Measurements from ENCODE around the gene HDDC3. TPM values are rescaled to one million over a fixed set of nuclear protein-coding genes. Genes with fewer than 3 reads are reported as not detected.

Gene HDDC3
- total RNA-seq, 1 experiment from 2014 or later: 51.9 TPM

DNA sequence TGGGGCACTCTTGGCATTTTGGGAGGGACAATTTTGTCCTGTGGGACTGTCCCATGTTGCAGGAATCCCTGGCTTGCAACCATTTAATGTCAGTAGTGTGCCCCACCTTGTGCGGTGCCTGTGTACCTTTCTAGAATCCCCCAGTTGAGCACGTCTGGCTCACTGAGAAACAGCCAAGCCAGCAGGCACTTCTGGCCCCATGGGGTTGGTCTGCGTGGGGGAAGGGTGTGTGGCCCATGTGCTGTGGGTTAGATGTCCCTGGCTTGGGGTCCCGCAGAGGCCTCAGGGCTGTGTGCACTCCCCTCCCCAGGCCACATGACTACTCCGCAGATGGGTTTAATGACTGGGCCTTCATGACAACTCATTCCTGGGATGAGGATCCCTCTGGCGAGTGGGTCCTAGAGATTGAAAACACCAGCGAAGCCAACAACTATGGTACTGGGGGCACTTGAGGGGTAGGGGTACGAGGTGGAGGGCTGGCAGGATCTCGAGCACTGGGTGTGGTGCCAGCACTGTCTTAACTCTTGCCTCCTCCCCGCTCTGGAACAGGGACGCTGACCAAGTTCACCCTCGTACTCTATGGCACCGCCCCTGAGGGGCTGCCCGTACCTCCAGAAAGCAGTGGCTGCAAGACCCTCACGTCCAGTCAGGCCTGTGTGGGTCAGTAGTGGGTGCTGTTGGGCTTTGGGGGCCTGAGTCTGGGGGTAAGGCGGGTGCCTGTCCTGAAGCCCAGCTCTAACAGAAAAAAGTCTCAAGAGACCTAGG, 51.8 kb downstream of the HDDC3 start:
- DNase-seq: no peak
- Histone ChIP-seq H3K9me3 (no peaks in the 10 kb centered on the region), H3K4me3 (no peak overlapping the region), H3K36me3 (peaks cover 12% of the 10 kb centered on the region), H3K27me3 (no peaks in the 10 kb centered on the region)

Other genes with a start within 250 kb of the HDDC3 start
- gene BLM, start 215.2 kb downstream of the HDDC3 start, total RNA-seq (2014; rRNA removed; shearing (Covaris generic); ENCODE audit: low replicate concordance): 11.3 and 26.4 TPM in 2 replicates
- gene FURIN, start 64.0 kb downstream of the HDDC3 start, total RNA-seq (2014; rRNA removed; shearing (Covaris generic); ENCODE audit: low replicate concordance): 14.7 and 19.3 TPM in 2 replicates
- gene FES, start 48.0 kb downstream of the HDDC3 start, total RNA-seq (2014; rRNA removed; shearing (Covaris generic); ENCODE audit: low replicate concordance): 10.5 and 13.7 TPM in 2 replicates
- gene MAN2A2, start 29.2 kb downstream of the HDDC3 start, total RNA-seq (2014; rRNA removed; shearing (Covaris generic); ENCODE audit: low replicate concordance): 9.5 and 45.8 TPM in 2 replicates
- 43.1 and 64.2 TPM in 2 replicates for gene UNC45A, start 2.7 kb upstream of the HDDC3 start, total RNA-seq (2014; rRNA removed; shearing (Covaris generic); ENCODE audit: low replicate concordance)
- gene RCCD1, start 22.3 kb upstream of the HDDC3 start, total RNA-seq (2014; rRNA removed; shearing (Covaris generic); ENCODE audit: low replicate concordance): 25.7 and 27.5 TPM in 2 replicates
- gene PRC1, start 62.0 kb upstream of the HDDC3 start, total RNA-seq (2014; rRNA removed; shearing (Covaris generic); ENCODE audit: low replicate concordance): 231 and 268 TPM in 2 replicates
- 3.2 and 14.6 TPM in 2 replicates for gene VPS33B, start 90.0 kb upstream of the HDDC3 start, total RNA-seq (2014; rRNA removed; shearing (Covaris generic); ENCODE audit: low replicate concordance)
- gene SV2B, start 167.7 kb upstream of the HDDC3 start, total RNA-seq (2014; rRNA removed; shearing (Covaris generic); ENCODE audit: low replicate concordance): not detected in 2 replicates

All from MG63 (cell line).